NCI-H2196 (cell line): Measurements from ENCODE around the gene GLP2R.
A peak's percentile ranks its signal among the peaks of the same experiment; 100 is the strongest.

Experiments
- DNase-seq: peaks from one replicate; lab custom pipeline; 2025; ENCODE audit not compliant: unreplicated experiment; lab: John Stamatoyannopoulos, UW

The GLP2R gene

GRCh38 chr17:9813166-9813565 is 12.6 kb upstream of the GLP2R start:
- no peak for DNase-seq

GRCh38 chr17:9814337-9814945 is 11.3 kb upstream of the GLP2R start:
- no peak for DNase-seq

DNA sequence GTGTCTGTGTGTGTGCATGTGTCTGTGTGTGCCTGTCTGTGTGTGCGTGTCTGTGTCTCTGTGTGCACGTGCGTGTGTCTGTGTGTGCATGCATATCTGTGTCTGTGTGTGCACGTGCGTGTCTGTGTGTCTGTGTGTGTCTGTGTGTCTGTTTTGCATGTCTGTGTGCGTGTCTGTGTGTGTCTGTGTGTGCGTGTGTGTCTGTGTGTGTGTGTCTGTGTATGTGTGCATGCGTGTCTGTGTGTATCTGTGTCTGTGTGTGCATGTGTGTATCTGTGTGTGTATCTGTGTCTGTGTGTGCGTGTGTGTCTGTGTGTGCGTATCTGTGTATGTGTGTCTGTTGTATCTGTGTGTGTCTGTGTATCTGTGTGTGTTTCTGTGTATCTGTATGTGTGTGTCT is 9.3 kb upstream of the GLP2R start:
- no peak for DNase-seq

DNA sequence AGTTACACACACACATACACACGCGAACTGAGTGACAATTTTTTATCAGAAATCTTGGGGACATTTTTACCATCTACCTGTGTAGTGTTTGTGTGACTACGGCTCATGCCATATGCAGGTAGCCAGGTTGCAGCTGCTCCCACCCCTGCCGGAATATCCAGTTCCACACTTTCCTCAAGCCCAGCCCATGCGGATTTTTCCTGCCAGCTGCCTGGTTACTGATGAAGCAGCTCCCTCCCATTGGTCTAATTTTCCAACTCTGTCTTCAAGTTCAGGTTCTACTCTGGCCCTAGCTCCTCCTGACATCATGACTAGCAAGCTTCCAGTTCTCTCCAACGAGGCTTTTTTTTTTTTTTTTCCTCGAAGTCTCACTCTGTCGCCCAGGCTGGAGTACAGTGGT is 8.6 kb upstream of the GLP2R start:
- DNase-seq: peak; percentile 18

DNA sequence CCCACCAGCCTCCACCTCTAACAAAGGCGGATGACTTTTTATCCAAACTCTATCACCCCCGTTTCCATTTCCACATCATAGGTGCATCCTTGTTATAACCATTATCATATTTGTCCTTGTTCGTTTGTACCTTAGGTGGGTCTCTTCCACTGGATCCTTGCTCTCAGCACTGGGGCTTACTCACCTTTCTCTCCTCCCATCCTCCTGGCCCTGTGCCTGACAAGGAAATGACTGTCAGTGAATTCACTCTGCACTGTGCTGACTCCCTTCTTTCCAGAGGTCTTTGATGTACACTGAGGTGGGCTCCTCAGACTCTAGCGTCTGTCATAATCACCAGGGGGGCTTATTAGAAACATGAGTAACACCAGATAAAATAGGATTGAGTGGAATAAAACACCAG is 7.0 kb upstream of the GLP2R start:
- no peak for DNase-seq

DNA sequence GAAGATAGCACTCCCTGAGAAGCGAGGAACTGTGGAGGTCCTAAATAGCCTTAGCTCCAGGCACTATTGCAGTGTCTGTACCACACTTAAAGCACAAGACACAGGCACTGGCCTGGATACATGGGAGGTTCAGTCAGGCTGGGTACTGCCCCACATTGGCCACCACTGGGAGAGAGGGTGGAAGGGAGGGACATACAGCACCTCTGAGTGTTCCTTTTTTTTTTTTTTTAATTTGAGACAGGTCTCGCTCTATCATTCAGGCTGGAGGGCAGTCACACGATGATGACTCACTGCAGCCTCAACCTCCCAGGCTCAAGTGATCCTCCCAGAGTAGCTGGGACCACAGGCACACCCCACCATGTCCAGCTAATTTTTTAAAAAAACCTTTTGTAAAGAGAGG is 5.3 kb upstream of the GLP2R start:
- DNase-seq: no peak

DNA sequence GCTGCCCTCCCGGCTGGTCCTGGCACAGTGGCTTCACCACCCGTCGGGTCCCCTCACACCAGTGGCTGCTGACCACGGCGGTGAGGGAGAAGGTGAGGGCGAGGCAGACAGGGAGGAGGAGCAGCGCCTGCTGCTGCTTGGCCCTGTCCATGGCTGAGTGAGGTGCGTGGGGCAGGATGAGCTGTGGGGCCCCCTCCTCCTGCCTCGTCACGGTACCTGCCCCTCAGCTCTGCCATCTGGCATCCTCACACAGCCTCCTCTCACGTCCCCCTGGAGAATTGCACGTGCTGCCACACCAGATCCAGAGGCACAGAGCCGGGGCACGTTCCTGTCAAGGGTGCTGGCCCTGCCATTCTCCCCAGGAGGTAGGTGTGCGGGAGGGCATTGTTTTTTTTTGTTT is 3.8 kb upstream of the GLP2R start, which contains the start of gene GSG1L2:
GSG1L2 (minus strand) TSS at position 159 of the 400 bp plus-strand sequence; CDS start at position 151, 8 bp downstream.
- no peak for DNase-seq

GRCh38 chr17:9824094-9824493 is 1.6 kb upstream of the GLP2R start:
- DNase-seq: no peak

DNA sequence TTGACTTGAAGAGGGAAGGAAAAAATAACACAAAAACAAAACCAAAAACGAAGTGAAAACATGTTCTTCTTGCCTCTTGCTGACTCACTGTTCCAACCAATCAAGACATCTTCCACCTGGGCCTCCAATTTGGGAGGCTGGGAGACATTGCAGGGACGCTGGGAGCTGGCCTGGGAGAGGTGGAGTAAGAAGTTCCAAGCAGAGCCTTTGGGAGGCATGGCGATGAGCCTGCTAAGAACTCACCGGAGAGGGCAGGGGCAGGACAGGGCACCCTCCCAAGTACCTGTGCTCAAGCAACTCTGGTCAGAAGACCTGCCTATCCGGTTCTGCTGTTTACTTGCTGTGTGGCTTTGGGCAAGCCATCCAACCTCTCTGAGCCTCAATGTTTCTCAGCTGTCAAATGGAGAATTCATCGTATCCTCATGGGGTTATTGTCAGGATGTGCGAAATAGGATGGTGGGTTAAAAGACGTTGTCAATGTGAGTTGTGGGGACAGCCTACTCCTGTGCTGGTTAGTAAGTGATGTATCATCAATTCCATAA is 856 bp upstream of the GLP2R start:
- no peak for DNase-seq

DNA sequence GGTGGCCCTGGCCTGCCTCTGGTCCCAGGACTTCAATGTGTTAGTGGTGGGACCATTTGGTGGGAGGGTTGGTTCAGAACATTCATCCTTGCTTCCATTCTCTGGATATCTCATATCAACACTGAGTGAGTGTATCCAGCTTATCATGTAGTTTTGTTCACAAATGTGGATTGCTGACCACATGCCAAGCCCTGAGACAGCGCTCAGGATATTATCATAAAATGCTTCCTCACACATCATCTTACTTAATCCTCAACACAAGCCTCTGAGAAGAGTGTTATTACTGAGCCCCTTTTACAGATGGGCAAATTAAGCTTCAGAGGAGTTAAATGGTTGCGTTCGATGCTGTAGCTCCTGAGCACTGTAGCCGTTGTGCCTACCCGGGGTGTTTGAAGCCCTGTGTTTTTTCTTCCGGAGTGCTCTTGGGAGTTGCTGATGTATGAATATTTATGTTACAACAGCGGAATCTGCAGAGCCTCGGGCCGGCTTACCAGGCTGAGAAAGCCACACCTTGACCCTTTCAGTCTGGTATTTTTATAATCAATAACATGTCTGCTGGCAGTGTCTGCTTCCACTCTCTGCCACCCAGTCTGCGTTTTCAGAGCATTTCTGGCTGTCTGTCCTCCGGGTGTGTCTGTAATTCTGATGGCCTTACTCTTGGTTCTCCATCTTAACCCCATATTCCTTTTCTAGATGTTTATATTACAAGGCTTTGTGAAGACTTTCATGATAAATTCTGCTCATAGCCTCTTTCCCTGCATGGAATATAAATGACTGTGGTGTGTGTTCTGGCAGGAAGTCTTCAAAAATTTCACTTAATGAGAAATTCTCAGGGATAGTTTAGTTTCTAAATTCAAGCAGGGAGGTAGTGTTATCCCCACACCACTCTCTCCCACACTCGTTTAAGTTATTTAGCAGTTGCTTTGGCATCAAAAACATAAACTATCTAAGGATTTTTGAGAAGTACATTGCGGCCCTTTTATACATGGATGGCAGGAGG is 2.9 kb downstream of the GLP2R start:
- no peak for DNase-seq

DNA sequence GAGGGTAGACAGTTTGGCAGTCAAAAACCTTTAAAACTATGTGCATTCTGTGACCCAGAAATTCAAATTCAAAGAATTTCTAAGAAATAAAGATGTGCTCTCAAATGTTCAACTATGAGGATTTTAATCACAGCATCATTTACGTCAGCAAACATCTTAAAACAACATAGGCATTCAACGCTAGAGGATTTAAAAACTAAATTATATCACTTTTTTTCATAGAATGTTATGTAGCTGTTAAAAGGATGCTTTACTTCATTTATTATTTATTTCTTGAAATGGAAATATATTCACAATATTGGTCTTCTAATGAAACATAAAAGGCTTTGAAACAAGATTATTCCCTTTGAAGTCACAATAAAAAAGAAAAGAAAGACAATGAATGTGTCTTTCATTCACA is 3.6 kb downstream of the GLP2R start:
- no peak for DNase-seq

GRCh38 chr17:9830711-9831110 is 5.0 kb downstream of the GLP2R start:
- DNase-seq: no peak

GRCh38 chr17:9833922-9834321 is 8.2 kb downstream of the GLP2R start:
- DNase-seq: no peak

DNA sequence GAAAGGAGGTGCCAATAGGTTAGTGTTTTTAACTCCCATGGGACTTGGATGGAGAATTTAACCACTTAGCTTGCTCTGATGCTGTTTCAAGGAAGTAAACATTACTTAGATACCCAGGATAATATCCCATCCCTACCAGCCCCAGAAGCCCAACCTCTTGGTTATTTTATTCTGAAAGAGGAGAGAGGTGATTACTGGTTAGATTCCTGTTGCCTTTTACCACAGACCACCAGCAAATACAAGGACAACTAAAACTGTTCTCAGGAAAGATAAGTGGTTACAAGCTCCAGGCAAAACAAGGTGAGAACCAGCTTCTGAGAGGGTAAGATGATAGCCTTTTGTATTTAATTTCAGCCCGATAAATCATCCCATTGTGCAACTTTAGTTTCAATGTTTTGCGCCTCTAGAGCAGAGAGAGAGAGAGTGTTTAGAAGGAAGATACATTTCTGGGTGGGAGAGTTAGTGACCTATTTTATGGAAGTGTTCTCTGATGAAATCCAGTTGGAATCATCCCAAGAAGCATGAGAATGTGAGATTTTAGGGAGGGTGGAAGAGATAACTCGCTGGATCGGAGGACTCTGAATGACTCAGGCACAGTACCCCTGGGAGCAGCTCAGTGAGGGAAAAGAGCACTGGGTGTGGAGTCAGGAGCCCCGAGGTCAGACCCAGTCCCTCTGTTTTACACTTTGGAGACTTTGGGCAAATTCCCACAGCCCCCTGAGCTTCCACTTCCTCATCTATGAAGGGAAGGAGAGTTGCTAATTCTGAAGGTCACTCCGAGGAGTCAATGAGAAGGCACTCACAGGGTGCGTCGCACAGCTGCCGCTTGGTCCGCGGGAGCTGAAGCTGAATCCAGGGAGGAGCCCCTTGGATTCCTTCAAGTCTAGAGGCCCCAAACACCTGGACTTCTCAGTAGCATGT is 12.1 kb downstream of the GLP2R start:
- DNase-seq: no peak

DNA sequence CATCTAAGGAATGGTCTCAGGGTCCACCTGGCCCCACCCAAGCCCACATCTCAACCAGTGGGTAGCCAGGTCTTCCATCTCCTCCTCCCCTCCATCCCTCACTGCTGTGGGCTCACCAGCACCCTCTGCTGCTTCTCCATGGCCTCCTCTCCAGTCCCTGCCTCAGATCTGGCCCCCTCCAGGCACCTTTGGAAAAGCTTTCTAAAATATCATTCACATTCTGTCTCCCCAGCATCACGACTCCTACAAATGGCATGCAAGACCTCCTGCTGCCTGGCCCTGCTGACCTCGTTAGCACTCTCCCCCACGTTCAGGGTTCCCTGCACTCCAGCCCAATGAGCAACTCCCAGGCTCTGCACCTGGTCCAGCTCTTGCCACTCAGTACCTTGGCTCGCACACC is 13.7 kb downstream of the GLP2R start:
- no peak for DNase-seq

DNA sequence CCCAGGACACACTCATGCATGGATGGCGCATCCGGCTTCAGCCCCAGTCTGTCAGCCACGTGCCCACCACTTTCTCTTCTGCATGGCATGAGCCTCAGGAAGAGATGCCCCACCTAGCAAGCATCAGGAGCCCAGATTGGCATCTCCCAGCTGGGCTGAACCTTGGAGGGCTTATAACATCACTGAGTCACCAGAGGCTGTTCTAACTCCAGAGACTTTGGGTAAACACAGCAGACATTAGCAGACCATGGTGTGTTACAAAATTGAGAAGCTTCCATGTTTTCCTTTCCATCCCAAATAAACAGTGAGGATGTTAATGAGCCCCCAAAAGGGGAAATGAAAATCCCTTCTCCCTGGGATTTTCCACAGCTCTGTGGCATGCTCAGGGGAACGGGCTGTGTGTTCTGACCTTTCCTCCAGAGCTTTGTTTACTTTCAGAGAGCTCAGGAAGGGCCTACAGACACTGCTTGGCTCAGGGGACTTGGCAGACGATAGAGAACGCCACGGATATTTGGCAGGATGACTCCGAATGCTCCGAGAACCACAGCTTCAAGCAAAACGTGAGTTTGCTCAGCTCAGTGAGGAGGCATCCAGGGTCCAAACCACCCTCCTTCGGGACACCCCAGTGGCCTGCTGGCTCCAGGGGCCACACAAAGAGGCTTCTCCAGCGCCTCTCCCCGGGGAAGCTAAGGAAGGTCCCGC is 16.5 kb downstream of the GLP2R start:
- DNase-seq: no peak

- DNase-seq: no peak
Observed at GRCh38 chr17:9843152-9844010, 17.7 kb downstream of the GLP2R start.

- DNase-seq: no peak
Observed at GRCh38 chr17:9844153-9844552, 18.4 kb downstream of the GLP2R start.

- DNase-seq: no peak
Observed at GRCh38 chr17:9845306-9845705, 19.6 kb downstream of the GLP2R start.
